Measurements from ENCODE around the gene VPS37B. TPM values are rescaled to one million over a fixed set of nuclear protein-coding genes. Genes with fewer than 3 reads are reported as not detected.

The VPS37B gene
- total RNA-seq, 4 donors from 2014 or later, result 24.5 to 28.4 (median 25.8) TPM

DNA sequence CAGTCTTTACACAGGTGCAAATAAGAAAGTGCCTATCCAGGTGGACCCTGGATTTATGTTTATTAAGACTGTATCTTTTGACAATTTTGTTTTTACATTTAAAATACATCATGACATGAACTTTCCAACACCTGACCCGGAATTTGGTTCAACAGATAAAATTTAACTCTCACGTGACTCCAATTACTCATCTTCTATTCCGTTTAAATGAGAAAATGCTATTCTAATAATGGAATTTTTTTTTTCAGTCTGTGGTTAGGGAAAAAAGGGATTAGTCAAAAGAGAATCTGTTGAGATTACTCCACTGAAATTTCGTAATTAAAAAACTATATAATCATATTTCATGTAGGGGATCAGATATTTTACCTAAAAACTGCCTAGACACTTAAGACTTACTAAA is 11.1 kb downstream of the VPS37B start:
- 46 to 54% methylated on average over 4 of the region's 4 CpGs for WGBS, 2 donors
- no peak for TF ChIP-seq POLR2A (IDR thresholded peaks at IDR 0.05)
- no peak for TF ChIP-seq EP300 (IDR thresholded peaks at IDR 0.05)
- TF ChIP-seq, protein P1, sequence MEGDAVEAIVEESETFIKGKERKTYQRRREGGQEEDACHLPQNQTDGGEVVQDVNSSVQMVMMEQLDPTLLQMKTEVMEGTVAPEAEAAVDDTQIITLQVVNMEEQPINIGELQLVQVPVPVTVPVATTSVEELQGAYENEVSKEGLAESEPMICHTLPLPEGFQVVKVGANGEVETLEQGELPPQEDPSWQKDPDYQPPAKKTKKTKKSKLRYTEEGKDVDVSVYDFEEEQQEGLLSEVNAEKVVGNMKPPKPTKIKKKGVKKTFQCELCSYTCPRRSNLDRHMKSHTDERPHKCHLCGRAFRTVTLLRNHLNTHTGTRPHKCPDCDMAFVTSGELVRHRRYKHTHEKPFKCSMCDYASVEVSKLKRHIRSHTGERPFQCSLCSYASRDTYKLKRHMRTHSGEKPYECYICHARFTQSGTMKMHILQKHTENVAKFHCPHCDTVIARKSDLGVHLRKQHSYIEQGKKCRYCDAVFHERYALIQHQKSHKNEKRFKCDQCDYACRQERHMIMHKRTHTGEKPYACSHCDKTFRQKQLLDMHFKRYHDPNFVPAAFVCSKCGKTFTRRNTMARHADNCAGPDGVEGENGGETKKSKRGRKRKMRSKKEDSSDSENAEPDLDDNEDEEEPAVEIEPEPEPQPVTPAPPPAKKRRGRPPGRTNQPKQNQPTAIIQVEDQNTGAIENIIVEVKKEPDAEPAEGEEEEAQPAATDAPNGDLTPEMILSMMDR (IDR thresholded peaks at IDR 0.05), result no peak
- Histone ChIP-seq H3K4me1 (peaks cover 0 to 96% (median 65%) of the 10 kb centered on the region in 4 donors), H3K4me3 (no peak overlapping the region), H3K27ac (no peak overlapping the region), H3K9me3 (no peaks in the 10 kb centered on the region), H3K36me3 (no peaks in the 10 kb centered on the region), H3K27me3 (no peaks in the 10 kb centered on the region)
- DNase-seq (ENCODE audit: low spot score in 2 of 2), result no peak

DNA sequence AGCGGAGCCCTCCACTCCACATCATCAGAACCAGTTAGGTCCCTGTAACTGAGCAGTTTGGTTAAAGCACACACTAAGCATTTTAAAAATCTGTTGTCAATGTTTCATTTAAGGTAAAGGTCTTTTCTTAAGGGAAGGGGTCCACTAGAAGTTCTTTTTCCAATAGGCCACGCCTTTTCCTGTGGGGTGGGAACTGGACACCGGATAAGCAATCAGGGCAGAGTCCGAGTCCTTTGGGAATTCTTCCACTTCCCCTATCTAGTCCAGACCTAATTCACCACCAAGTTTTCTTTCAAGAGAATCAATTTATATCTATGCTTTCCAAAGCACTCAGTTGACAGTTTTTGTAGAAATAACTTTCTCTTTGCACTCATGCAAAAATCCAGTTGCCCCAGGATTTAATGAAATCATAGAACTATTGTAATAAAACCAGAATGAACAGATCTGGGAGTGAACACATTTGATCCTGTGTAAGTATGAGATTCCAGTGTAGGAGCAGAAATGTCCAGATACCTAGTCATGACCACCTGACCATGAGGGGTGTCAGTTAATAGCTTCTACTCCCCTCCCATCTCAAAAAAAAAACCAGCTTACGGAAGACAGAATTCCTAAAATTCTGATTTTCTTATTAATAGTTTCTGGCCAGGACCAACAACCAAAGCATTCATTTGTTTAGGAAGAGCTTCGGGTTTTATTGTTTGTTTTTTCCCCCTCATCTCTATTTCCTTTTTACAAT is 11.7 kb downstream of the VPS37B start:
- H3K36me3 ChIP-seq, result no peaks in the 10 kb centered on the region
- DNase-seq (ENCODE audit: low spot score in 2 of 2), result no peak

DNA sequence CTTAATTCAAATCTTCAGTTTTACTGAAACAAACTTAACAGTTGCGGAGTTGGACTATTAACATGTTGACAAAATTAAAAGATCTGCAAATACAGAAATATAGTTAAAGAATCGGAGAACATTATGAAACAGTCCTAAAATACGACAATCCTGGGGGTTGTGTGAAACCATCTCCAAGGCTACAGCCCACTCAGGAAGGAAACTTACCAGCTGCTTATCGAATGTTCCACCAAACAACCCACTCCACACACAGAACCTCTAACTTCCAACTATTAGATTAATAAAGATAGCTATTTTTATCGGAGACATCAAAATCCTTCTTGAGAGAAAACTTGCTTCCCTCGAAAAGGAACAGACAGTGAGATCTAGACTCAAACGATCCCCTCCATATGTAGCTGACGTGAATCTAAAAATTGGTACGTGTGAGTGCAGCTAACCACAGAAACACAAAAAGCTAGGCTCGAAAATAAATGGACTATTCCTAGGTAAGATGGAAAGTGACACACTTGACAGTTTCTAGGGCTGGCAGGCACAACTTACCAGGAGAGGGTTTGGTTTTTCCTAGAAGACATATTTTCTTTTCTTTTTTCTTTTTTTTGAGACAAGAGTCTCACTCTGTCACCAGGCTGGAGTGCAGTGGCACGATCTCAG is 12.9 kb downstream of the VPS37B start:
- DNase-seq (ENCODE audit: low spot score in 2 of 2), result no peak
- 75 to 80% methylated on average over 11 of the region's 11 CpGs for WGBS, 2 donors
- H3K27ac ChIP-seq, result no peak overlapping the region
- no peak for TF ChIP-seq POLR2A (IDR thresholded peaks at IDR 0.05)
- no peak for TF ChIP-seq EP300 (IDR thresholded peaks at IDR 0.05)
- TF ChIP-seq, protein P1 (IDR thresholded peaks at IDR 0.05), result no peak
- H3K9me3 ChIP-seq, result no peaks in the 10 kb centered on the region
- peaks cover 0 to 93% (median 60%) of the 10 kb centered on the region in 4 donors for H3K4me1 ChIP-seq
- no peaks in the 10 kb centered on the region for H3K27me3 ChIP-seq
- no peaks in the 10 kb centered on the region for H3K36me3 ChIP-seq
- H3K4me3 ChIP-seq, result no peak overlapping the region

More for the DNA sequence above, 11.7 kb downstream of the VPS37B start:
- 55 to 56% methylated on average over 6 of the region's 6 CpGs for WGBS, 2 donors
- H3K4me1 ChIP-seq, result peaks cover 0 to 96% (median 64%) of the 10 kb centered on the region in 4 donors
- no peak for TF ChIP-seq EP300 (IDR thresholded peaks at IDR 0.05)
- TF ChIP-seq, protein P1 (IDR thresholded peaks at IDR 0.05), result no peak
- no peak for TF ChIP-seq POLR2A (IDR thresholded peaks at IDR 0.05)
- H3K9me3 ChIP-seq, result no peaks in the 10 kb centered on the region
- H3K4me3 ChIP-seq, result no peak overlapping the region
- H3K27me3 ChIP-seq, result no peaks in the 10 kb centered on the region
- H3K27ac ChIP-seq, result peak overlapping the region in 2 of 4 donors; percentile 2 to 37

DNA sequence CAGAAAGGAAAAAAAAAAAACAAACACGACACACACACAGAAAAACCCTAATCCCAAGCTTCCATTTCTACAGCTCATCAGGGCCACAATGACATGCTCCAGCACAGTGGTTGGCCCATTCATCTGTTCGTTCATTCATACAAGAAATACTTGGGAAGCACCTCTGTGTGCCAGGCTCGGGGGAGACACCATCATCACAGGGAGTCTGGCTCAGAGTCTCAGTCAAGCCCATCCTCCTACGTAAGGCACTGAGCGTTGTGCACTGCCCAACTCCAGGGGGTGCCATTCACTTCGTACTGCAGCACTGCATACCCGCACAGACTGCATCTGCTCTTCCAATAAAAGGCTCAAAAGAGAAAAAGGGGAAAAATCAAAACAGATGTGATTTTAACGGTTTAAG is 15.3 kb downstream of the VPS37B start:
- Histone ChIP-seq H3K36me3 (no peaks in the 10 kb centered on the region), H3K9me3 (no peaks in the 10 kb centered on the region), H3K27me3 (no peaks in the 10 kb centered on the region), H3K4me3 (no peak overlapping the region), H3K4me1 (peaks cover 0 to 92% (median 60%) of the 10 kb centered on the region in 4 donors), H3K27ac (peak overlapping the region in 3 of 4 donors; percentile 26 to 45 (median 28))
- no peak for TF ChIP-seq POLR2A (IDR thresholded peaks at IDR 0.05)
- TF ChIP-seq, protein P1 (IDR thresholded peaks at IDR 0.05), result peak; percentile 18 to 43 (median 24)
- DNase-seq (ENCODE audit: low spot score in 2 of 2), result no peak
- WGBS, 2 donors, result 29 to 37% methylated on average over 8 of the region's 8 CpGs

DNA sequence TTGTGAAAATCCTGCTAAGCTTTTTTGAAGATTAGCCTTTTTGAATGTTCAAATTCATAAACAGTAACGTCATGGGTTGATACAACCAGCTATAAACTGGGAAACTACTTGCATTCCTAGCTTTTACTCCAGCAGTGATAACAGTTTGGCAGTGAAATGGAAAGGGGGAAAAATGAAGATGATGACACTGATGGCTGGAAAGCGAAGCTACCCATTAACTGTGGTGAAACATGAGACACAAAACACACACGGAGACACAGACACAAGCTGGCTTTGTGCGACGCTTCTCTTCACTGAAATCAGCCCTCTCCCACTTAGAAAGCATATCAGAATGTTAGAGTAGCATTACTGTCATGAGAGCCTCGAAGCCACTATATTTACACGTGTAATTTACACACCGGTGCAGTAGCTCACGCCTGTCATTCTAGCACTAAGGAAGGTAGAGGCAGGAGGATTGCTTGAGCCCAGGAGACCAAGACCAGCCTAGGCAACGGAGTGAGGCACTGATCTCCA is 15.7 kb downstream of the VPS37B start:
- no peak overlapping the region for H3K4me3 ChIP-seq
- peak overlapping the region in 3 of 4 donors; percentile 26 to 45 (median 28) for H3K27ac ChIP-seq
- no peaks in the 10 kb centered on the region for H3K36me3 ChIP-seq
- no peaks in the 10 kb centered on the region for H3K27me3 ChIP-seq
- WGBS, 2 donors, result 43 to 55% methylated on average over 10 of the region's 10 CpGs
- TF ChIP-seq, protein P1 (IDR thresholded peaks at IDR 0.05), result no peak
- no peak for TF ChIP-seq POLR2A (IDR thresholded peaks at IDR 0.05)
- TF ChIP-seq EP300 (IDR thresholded peaks at IDR 0.05), result no peak
- no peaks in the 10 kb centered on the region for H3K9me3 ChIP-seq
- H3K4me1 ChIP-seq, result peaks cover 0 to 94% (median 61%) of the 10 kb centered on the region in 4 donors
- no peak for DNase-seq (ENCODE audit: low spot score in 2 of 2)
